Thoracic aorta (tissue), 2 donors: ENCODE results near the gene FPGS. TPM values are rescaled to one million over a fixed set of nuclear protein-coding genes. Genes with fewer than 3 reads are reported as not detected.
"Not testable (repeated sequence)": the region's sequence is repeated elsewhere in the genome, so short reads cannot be mapped to it uniquely, and the experiment has no call there.

Experiments used
- ATAC-seq: fragments of 150-250 bp; one replicate; pipeline ENCODE4 v1.8.0; 2017; ENCODE audit warnings: low read depth; ENCODE audit not compliant: insufficient number of reproducible peaks, low FRiP score
- DNase-seq: peaks from one replicate; pipeline ENCODE4 v3.0.0-alpha.2; 2020; ENCODE audit warnings: low spot score
- H3K27ac ChIP-seq, 2 donors: fragments of 200-600 bp; sonication (generic); 1 replicate in 1 of 2; 2 replicates in 1 of 2; pipeline ENCODE4 v1.5.1; 2016; ENCODE audit warnings: mild to moderate bottlenecking in 2 of 2, moderate library complexity in 2 of 2
- H3K27me3 ChIP-seq: fragments of 200-600 bp; sonication (generic); replicated peaks from 2 replicates; pipeline ENCODE4 v1.6.0; 2016; ENCODE audit warnings: mild to moderate bottlenecking; ENCODE audit not compliant: insufficient read depth
- H3K36me3 ChIP-seq: fragments of 200-600 bp; sonication (generic); one replicate; pipeline ENCODE4 v1.5.1; 2016
- H3K4me1 ChIP-seq, 2 donors: fragments of 200-600 bp; sonication (generic); 1 replicate in 1 of 2; 2 replicates in 1 of 2; pipeline versions ENCODE4 v1.5.1 to v1.6.0; 2016; ENCODE audit warnings: low read depth in 2 of 2, mild to moderate bottlenecking in 1 of 2; ENCODE audit not compliant: control insufficient read depth in 1 of 2
- H3K4me3 ChIP-seq: fragments of 200-600 bp; sonication (generic); 2 replicates; pipeline ENCODE4 v1.5.1; 2016; ENCODE audit warnings: mild to moderate bottlenecking
- H3K9me3 ChIP-seq: fragments of 200-600 bp; sonication (generic); 2 replicates; pipeline ENCODE4 v1.5.1; 2016
- CTCF ChIP-seq: fragments of 200-600 bp; sonication (generic); IDR thresholded peaks from one replicate; pipeline ENCODE4 v1.5.1; 2019; ENCODE audit warnings: antibody characterized with exemption
- total RNA-seq, 2 donors: library from RNA; depleted of rRNA; stranded (reverse); fragments of >200 nt; gene quantifications; one replicate each; pipeline versions ENCODE4 v1.1.0 to v1.2.3, GENCODE V29; 2016

FPGS gene
- total RNA-seq, 2 donors from 2014 or later, result 119 to 136 TPM

GRCh38 chr9:127755061-127756060 is 47.3 kb upstream of the FPGS start:
- Histone ChIP-seq H3K27ac (no peak overlapping the region), H3K27me3 (peaks cover 7% of the 10 kb centered on the region), H3K9me3 (no peaks in the 10 kb centered on the region), H3K4me1 (peaks cover 0 to 8% of the 10 kb centered on the region in 2 donors), H3K36me3 (peaks cover 6% of the 10 kb centered on the region), H3K4me3 (no peak overlapping the region)
- no peak for ATAC-seq
- TF ChIP-seq CTCF, result no peak
- DNase-seq, result no peak

GRCh38 chr9:127756233-127756632 is 46.4 kb upstream of the FPGS start:
- Histone ChIP-seq H3K9me3 (no peaks in the 10 kb centered on the region), H3K4me1 (peaks cover 0 to 8% of the 10 kb centered on the region in 2 donors), H3K36me3 (no peaks in the 10 kb centered on the region), H3K27me3 (peaks cover 7% of the 10 kb centered on the region), H3K27ac (no peak overlapping the region), H3K4me3 (no peak overlapping the region)
- ATAC-seq (no peak), DNase-seq (no peak)
- no peak for TF ChIP-seq CTCF

GRCh38 chr9:127756776-127757175 is 45.9 kb upstream of the FPGS start:
- DNase-seq, ATAC-seq, H3K27me3 ChIP-seq, H3K27ac ChIP-seq, H3K9me3 ChIP-seq, H3K4me1 ChIP-seq, H3K4me3 ChIP-seq, H3K36me3 ChIP-seq: not testable (repeated sequence)

GRCh38 chr9:127758843-127759242 is 43.8 kb upstream of the FPGS start:
- Histone ChIP-seq H3K4me1 (peaks cover 0 to 8% of the 10 kb centered on the region in 2 donors), H3K4me3 (no peak overlapping the region), H3K27me3 (peaks cover 3% of the 10 kb centered on the region), H3K9me3 (no peaks in the 10 kb centered on the region), H3K36me3 (no peaks in the 10 kb centered on the region), H3K27ac (no peak overlapping the region)
- DNase-seq, result no peak
- no peak for TF ChIP-seq CTCF
- no peak for ATAC-seq

GRCh38 chr9:127761061-127761460 is 41.6 kb upstream of the FPGS start:
- Histone ChIP-seq H3K36me3 (no peaks in the 10 kb centered on the region), H3K4me1 (no peaks in the 10 kb centered on the region), H3K27me3 (no peaks in the 10 kb centered on the region), H3K9me3 (no peaks in the 10 kb centered on the region), H3K4me3 (no peak overlapping the region), H3K27ac (no peak overlapping the region)
- DNase-seq (no peak), ATAC-seq (no peak)
- no peak for TF ChIP-seq CTCF
